Right lobe of liver (tissue), 6 donors: ENCODE measurements around the gene AGK. TPM values are rescaled to one million over a fixed set of nuclear protein-coding genes. Genes with fewer than 3 reads are reported as not detected.

Experiments
- ATAC-seq, 4 donors: fragments of 200-7000 bp; cut with Tn5 transposase; one replicate each; pipeline ENCODE4 v1.9.1; 2020; ENCODE audit warnings: mild to moderate bottlenecking in 4 of 4, moderate library complexity in 4 of 4
- DNase-seq, 3 donors: peaks; one replicate each; pipeline ENCODE4 v3.0.0-alpha.2; 2020
- H3K27ac ChIP-seq, 3 donors: fragments of 200-600 bp; one replicate each; pipeline ENCODE4 v1.8.0; 2022
- H3K27me3 ChIP-seq, 2 donors: fragments of 200-600 bp; one replicate each; pipeline ENCODE4 v1.8.0; 2022
- H3K36me3 ChIP-seq, 4 donors: fragments of 200-600 bp; sonication (generic) in 1 of 4; one replicate each; pipeline versions ENCODE4 v1.5.1 to v1.8.0; 2017 to 2022; ENCODE audit warnings: control low read depth in 1 of 4
- H3K4me1 ChIP-seq, 4 donors: fragments of 200-600 bp; sonication (generic) in 1 of 4; one replicate each; pipeline versions ENCODE4 v1.5.1 to v1.8.0; 2017 to 2022; ENCODE audit warnings: control low read depth in 1 of 4
- H3K4me3 ChIP-seq, 3 donors: fragments of 200-600 bp; one replicate each; pipeline ENCODE4 v1.8.0; 2022
- H3K9me3 ChIP-seq, 4 donors: fragments of 200-600 bp; sonication (generic) in 1 of 4; one replicate each; pipeline versions ENCODE4 v1.5.1 to v1.8.0; 2017 to 2022; ENCODE audit warnings: control low read depth in 1 of 4
- POLR2A ChIP-seq: fragments of 450-650 bp; IDR thresholded peaks from one replicate; pipeline ENCODE4 v1.6.1; 2017; ENCODE audit warnings: antibody characterized with exemption, mild to moderate bottlenecking
- WGBS: methylation state at CpG from one replicate; pipeline ENCODE4 v1.1.6; 2018; ENCODE audit warnings: low coverage, low lambda C conversion rate; ENCODE audit not compliant: insufficient coverage; ENCODE audit errors: missing lambda C conversion rate; 5-methylcytosine and 5-hydroxymethylcytosine counted together
- intact Hi-C, 2 donors: fragments of 100-400 bp; cut with DNase I; formaldehyde crosslinking; loops; one replicate each; pipeline versions ENCODE4 v1.11.2 to v1.14.1; 2022
- total RNA-seq, 6 experiments: library from RNA; depleted of rRNA in 2 of 6; stranded (reverse); fragments of >200 nt in 2 of 6; fragmentation: NEBNext Ultra II Directional in 3 of 6; extraction: Animal tissue kit (Norgen Biotek cat#: 25700) in 3 of 6; gene quantifications; one replicate each; pipeline versions ENCODE4 v1.1.0 to v1.2.4, GENCODE V29; 2016 to 2023
- TF ChIP-seq, protein P1 (sequence below), 4 donors: fragments of 200-600 bp in 3 of 4; fragments of 450-650 bp in 1 of 4; IDR thresholded peaks; one replicate each; pipeline versions ENCODE4 v1.5.1 to v1.8.0; 2016 to 2022; ENCODE audit warnings: antibody characterized with exemption in 4 of 4, mild to moderate bottlenecking in 2 of 4
- donor health status: DM: no; HTN: yes; CAD: no.
- donor health status: DM: no; HTN: no; CAD: no.
- donor health status: DM: no; HTN: no; CAD: no.
- donor health status: DM: no; HTN: yes; CAD: no.
- donor health status: DM: no; HTN: yes; CAD: no.

Gene AGK
- total RNA-seq, 6 experiments from 2014 or later = 9.3 to 19.2 (median 12.0) TPM

DNA sequence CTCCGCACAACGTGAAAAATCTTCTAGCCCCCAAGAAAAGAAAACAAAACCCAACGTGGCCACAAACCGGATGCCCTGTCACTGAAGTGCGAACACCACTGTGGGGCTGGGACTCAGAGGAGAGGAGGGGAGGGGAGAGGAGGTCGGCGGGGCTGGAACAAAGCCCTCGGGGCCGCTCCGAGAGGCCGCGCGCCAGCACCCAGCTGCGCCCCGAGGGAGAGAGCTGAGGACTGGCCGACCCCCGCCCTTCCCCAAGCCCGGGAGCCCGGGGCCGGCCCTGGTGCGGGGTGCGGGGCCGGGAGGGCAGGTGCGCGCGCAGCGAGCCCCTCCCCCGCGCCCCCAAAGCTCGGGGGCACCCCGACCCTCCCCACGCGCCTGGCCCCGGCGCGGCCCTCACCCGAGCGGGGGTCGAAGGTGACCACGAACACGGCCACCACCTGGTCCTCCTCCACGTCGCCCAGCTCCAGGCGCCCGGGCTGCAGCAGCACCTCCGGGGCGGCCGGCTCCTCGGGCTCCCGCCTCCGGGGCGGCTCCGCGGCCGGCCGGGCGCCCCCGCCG lies 150.4 kb downstream of the AGK start:
- no peak for TF ChIP-seq POLR2A
- TF ChIP-seq, protein P1, sequence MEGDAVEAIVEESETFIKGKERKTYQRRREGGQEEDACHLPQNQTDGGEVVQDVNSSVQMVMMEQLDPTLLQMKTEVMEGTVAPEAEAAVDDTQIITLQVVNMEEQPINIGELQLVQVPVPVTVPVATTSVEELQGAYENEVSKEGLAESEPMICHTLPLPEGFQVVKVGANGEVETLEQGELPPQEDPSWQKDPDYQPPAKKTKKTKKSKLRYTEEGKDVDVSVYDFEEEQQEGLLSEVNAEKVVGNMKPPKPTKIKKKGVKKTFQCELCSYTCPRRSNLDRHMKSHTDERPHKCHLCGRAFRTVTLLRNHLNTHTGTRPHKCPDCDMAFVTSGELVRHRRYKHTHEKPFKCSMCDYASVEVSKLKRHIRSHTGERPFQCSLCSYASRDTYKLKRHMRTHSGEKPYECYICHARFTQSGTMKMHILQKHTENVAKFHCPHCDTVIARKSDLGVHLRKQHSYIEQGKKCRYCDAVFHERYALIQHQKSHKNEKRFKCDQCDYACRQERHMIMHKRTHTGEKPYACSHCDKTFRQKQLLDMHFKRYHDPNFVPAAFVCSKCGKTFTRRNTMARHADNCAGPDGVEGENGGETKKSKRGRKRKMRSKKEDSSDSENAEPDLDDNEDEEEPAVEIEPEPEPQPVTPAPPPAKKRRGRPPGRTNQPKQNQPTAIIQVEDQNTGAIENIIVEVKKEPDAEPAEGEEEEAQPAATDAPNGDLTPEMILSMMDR (IDR thresholded peaks at IDR 0.05) = no peak
- intact Hi-C loops = no loop called here
- Histone ChIP-seq H3K27me3 (no peaks in the 10 kb centered on the region), H3K27ac (peak overlapping the region; percentile 76 to 87 (median 82)), H3K36me3 (no peaks in the 10 kb centered on the region), H3K4me3 (peak overlapping the region; percentile 70 to 86 (median 85)), H3K9me3 (no peaks in the 10 kb centered on the region), H3K4me1 (peaks cover 0 to 26% (median 9%) of the 10 kb centered on the region in 4 donors)
- DNase-seq (peak; percentile 51 to 61 (median 55)), ATAC-seq (peak; percentile 55 to 78 (median 70))
- 0% methylated on average over 1 of the region's 59 CpGs for WGBS

DNA sequence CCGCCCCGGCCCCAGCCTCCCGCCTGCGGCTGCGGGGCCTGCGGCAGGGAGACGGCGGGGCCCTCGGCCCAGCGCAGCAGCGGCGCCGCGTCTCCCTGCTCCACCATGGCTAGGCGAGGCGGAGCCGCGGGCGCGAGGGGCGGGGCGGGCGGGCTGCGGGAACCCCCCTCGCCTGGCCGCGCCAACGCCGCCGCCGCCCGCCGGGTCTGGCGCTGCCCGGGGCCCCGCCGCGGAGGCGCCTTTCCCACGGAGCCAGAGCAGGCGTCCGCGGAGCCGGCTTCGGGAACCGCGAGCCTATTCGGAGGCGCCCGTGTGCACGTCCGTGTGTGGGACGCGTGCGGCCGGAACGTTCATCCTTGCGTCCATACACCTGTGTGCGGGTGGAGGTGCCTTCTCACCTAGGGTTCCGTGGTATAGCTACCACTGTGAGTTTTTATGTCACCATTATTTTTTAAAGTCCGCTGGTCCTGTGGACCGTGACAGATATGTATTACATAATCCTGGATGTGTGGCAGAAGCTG lies 150.9 kb downstream of the AGK start, which contains the start of gene DENND11:
Gene DENND11, minus strand, starts transcription at position 120 of the 521 bp plus-strand sequence. Its CDS starts 13 bp downstream, at position 107.
- H3K4me1 ChIP-seq = peaks cover 0 to 21% (median 5%) of the 10 kb centered on the region in 4 donors

DNA sequence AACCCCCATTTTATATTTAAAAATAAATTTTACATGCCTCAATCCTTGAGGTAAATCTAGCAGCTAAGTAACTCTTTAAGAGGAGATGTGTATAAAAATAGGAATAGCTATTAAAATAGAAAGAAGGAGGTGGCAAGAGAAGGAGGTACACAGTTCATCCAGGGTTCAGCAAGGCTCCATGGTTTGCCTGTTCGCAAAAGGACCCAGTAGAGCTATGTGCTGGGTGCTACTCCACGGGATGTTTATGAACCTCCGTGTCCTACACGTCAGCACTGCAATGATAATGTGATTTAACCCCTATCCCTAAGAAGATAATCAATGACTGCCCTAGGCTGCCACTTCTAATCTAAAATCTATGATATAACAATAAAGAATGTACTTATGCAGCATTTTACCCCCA lies 151.7 kb downstream of the AGK start:
- WGBS = 68% methylated on average over 4 of the region's 4 CpGs
- ATAC-seq = no peak
- no peak overlapping the region for H3K27ac ChIP-seq
- H3K27me3 ChIP-seq = no peaks in the 10 kb centered on the region
- H3K36me3 ChIP-seq = no peaks in the 10 kb centered on the region
- no peaks in the 10 kb centered on the region for H3K9me3 ChIP-seq
- no peak for TF ChIP-seq POLR2A
- TF ChIP-seq, protein P1 (IDR thresholded peaks at IDR 0.05) = no peak
- H3K4me3 ChIP-seq = peak overlapping the region in 1 of 3 donors; percentile 72
- H3K4me1 ChIP-seq = peaks cover 0 to 13% (median 4%) of the 10 kb centered on the region in 4 donors
- intact Hi-C loops = no loop called here
- DNase-seq = no peak

More for the DNA sequence above, 150.9 kb downstream of the AGK start, which contains the start of gene DENND11:
- Histone ChIP-seq H3K9me3 (no peaks in the 10 kb centered on the region), H3K4me3 (peak within 1 kb of the TSS; percentile 70 to 86 (median 85)), H3K27ac (peak within 1 kb of the TSS; percentile 76 to 87 (median 82)), H3K36me3 (no peaks in the 10 kb centered on the region), H3K27me3 (no peaks in the 10 kb centered on the region)
- ATAC-seq (peak; percentile 72 to 85 (median 83)), DNase-seq (peak; percentile 65 to 71 (median 65))
- 0% methylated on average over 5 of the region's 62 CpGs for WGBS
- TF ChIP-seq, protein P1 (IDR thresholded peaks at IDR 0.05) = no peak
- TF ChIP-seq POLR2A = no peak
- intact Hi-C loops = no loop called here

DNA sequence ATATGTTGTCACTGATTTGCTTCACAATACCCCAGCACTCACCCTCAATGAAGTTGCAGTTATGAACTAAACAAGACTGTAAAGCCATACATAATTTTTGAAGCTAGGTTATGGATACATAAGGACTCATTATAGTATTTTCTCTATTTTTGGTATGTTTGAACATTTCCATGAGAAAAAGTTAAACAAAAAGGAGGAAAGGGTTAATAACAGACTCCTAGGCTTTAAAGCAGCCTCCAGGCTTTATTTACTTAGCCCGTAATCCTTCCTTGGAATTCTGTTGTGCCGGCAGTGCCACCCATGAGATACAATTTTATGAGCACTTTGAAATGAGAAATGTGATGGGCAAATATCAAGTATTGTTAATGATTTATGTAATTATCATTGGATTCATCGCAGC lies 152.9 kb downstream of the AGK start:
- Histone ChIP-seq H3K9me3 (no peaks in the 10 kb centered on the region), H3K4me3 (no peak overlapping the region), H3K27ac (no peak overlapping the region), H3K4me1 (peaks cover 0 to 12% (median 4%) of the 10 kb centered on the region in 4 donors), H3K27me3 (no peaks in the 10 kb centered on the region), H3K36me3 (no peaks in the 10 kb centered on the region)
- ATAC-seq (no peak), DNase-seq (no peak)
- no peak for TF ChIP-seq POLR2A
- TF ChIP-seq, protein P1 (IDR thresholded peaks at IDR 0.05) = no peak
- intact Hi-C loops = no loop called here
- 73% methylated on average over 3 of the region's 3 CpGs for WGBS
